Activated CD4-positive, alpha-beta T cell treated with anti-CD3 and anti-CD28 coated beads, Interleukin-2, amount 50 U/mL, for 4 hours (primary cell): ENCODE measurements around the gene CNPPD1.
"Not testable (repeated sequence)": the region's sequence is repeated elsewhere in the genome, so short reads cannot be mapped to it uniquely, and the experiment has no call there.

Experiments used
- DNase-seq, 2 experiments: peaks; one replicate each; pipeline ENCODE4 v3.0.0-alpha.2; 2020

CNPPD1 gene

DNA sequence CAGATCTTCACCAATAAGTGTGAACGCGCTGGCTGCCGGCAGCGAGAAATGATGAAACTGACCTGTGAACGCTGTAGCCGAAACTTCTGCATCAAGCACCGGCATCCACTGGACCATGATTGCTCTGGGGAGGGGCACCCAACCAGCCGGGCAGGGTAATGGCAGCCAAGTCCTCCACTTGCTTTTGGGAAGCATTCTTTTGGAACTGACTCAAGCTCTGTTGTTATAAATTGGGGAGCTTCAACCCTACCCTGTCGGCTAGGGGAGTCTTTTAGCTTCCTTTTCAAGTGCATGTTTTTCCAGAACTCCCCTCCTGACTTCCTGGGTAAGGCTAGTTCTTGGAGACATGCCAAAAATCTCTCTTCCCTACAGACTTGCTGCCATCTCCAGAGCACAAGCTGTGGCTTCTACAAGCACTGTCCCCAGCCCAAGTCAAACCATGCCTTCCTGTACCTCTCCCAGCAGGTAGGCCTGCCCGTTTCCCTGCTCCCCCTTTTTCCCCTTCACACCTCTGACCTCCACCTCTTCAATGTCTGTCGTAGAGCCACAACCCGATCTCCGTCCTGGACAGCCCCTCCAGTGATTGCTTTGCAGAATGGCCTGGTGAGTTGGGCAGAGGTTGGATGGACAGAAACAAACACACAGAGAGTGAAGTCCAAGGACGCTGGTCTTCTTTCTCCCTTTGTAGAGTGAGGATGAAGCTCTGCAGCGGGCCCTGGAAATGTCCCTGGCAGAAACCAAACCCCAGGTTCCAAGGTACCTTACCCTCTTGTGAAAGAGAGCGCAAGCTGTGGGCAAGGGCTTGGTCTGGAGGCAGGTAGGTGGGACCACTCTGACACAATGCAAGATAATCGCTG, 31.4 kb upstream of the CNPPD1 start:
- DNase-seq, result no peak

DNA sequence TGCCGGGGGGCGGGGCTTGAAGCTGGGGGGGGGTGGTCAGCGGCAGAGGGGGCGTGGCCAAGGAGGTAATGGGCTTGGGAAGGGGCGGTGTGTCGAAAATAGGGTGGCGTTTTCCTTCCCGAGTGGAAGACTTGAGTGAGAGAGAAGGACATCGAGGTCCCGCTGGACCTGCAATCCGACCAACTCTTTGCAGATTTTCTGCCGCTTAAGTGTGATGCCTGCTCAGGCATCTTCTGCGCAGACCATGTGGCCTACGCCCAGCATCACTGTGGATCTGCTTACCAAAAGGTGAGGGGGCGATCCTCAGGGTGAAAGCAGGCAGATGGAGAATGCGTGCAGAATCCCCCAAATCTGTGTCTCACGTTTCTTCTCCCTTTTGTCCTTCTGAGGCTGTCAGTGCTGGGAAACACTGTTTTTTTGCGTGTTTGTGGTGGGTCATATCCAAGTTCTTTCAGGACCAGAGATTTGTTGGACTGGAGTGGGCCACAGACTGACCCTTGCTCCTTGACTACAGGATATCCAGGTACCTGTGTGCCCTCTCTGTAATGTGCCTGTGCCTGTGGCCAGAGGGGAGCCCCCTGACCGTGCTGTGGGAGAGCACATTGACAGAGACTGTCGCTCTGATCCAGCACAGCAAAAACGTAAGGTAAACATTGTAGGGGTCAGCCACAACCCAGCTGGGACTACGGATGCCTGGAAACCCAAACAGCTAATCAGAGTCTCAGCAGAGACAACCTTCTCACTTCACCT, 30.6 kb upstream of the CNPPD1 start:
- DNase-seq, result no peak

DNA sequence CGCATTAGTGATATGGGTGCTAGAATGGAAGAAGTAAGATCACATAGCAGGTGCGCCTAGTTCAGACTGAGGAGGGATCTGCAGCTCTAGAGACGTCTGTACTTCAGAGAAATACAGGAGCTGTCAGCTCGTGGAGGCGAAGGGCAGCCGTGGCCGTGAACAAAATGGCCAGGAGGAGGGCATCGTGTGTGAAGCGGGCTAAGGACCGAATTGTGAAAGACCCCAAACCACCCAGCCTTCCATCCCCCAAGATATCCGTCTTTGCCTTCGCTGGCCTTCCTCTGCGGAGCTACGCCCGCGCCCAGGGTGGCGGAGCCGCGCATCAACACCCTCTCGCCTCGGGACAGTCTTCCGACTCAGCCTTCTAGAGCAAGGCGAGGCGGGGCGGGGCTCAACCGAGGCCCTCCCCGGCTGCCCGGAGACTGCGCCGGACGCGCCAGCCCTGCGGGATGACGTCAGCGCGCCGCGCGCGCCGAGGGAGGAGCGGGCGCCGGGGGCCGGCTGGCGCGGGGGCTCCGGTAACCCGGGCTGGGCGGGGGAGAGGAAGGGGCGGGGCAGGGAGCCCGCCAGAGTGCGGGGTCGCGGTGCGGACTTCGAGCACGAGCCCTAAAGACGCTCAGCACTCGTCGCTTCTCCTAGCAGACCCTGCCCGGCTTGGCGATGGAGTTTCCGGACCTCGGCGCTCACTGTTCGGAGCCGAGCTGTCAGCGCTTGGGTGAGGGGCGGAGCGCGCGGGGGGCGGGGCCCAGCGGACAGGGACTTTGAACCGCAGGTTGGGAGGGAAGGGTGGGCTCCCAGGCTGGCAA, 29.8 kb upstream of the CNPPD1 start, which contains the start of gene ZFAND2B:
Gene ZFAND2B (plus strand): TSS at position 455 of the 806 bp plus-strand sequence. CDS start 206 bp downstream, at position 661.
- peak; percentile 89 to 91 for DNase-seq

DNA sequence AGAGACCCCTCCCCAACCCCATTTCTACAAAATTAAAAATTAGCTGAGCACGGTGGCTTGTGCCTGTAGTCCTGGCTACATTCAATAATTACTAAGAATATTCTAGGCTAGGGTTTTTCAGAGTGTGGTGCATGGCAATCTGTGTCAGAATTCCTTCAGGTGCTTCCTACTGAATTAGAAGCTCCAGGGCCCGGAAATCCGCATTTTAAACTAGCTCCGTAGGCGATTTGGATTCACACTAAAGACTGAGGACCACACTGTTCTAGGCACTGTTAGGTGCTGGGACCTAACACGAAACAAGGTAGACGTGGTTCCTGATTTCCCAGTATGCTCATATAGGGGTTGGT, 29.2 kb upstream of the CNPPD1 start:
- DNase-seq, result no peak

DNA sequence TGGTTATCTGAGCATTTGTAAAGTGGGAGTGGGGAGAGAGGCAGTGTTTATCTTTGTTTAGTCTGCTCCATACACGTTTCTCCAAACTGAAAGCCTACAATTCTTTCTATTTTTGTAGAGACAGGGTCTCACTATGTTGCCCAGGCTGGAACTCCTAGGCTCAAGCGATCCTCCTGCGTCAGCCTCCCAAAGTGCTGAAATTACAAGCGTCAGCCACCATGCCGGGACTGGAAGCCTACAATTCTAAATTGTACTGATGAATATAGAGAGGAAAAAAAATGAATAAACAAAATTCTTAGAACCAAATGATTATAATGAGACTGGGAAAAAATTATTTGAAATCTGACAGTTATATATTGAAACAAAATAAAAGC, 28.4 kb upstream of the CNPPD1 start:
- no peak for DNase-seq

DNA sequence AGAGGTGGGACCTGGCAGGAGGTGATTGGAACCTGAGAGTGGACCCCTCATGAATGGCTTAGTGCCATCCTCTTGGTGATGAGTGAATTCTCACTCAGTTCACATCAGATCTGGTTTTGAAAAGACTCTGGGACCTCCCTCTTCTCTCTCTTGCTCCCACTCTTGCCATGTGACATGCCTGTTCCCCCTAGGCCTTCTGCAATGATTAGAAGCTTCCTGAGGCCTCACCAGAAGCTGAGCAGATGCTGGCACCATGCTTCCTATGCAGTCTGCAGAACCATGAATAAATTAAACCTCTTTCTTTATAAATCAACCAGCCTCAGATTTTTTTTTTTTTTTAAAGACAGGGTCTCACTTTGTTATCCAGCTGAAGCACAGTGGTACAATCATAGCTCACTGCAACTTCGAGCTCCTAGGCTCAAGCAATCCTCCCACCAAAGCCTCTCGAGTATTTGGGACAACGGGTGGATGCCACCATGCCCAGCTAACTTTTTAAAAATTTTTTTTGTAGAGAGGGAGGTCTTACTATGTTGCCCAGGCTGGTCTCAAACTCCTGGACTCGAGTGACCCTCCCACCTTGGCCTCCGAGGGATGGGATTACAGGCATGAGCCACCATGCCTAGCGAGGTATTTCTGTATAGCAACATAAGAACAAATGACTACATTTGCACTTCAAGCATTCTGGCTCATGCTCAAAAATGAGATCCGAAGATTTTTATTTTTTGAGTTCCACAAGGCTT, 27.9 kb upstream of the CNPPD1 start:
- DNase-seq, result no peak

DNA sequence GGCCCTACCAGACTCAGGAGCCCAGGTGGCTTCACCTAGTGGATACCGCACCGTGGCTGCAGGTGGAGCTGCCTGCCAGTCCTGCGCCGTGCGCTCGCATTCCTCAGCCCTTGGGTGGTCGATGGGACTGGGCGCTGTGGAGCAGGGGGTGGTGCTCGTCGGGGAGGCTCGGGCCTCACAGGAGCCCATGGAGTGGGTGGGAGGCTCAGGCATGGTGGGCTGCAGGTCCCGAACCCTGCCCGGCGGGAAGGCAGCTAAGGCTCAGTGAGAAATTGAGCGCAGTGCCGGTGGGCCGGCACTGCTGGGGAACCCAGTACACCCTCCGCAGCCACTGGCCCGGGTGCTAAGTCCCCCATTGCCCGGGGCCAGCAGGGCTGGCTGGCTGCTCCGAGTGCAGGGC, 24.6 kb upstream of the CNPPD1 start:
- not testable (repeated sequence) for DNase-seq

DNA sequence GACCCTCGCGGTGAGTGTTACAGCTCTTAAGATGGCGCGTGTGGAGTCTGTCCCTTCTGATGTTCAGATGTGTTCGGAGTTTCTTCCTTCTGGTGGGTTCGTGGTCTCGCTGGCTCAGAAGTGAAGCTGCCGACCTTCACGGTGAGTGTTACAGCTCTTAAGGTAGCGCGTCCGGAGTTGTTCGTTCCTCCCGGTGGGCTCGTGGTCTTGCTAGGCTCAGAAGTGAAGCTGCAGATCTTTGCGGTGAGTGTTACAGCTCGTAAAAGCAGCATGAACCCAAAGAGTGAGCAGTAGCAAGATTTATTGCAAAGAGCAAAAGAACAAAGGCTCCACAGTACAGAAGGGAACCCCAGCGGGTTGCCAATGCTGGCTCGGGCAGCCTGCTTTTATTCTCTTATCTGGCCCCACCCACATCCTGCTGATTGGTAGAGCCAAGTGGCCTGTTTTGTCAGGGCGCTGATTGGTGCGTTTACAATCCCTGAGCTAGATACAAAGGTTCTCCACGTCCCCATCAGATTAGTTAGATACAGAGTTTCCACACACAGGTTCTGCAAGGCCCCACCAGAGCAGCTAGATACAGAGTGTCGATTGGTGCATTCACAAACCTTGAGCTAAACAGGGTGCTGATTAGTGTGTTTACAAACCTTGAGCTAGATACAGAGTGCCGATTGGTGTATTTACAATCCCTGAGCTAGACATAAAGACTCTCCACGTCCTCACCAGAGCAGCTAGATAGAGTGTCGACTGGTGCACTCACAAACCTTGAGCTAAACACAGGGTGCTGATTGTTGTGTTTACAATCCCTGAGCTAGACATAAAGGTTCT, 24.0 kb upstream of the CNPPD1 start:
- not testable (repeated sequence) for DNase-seq

DNA sequence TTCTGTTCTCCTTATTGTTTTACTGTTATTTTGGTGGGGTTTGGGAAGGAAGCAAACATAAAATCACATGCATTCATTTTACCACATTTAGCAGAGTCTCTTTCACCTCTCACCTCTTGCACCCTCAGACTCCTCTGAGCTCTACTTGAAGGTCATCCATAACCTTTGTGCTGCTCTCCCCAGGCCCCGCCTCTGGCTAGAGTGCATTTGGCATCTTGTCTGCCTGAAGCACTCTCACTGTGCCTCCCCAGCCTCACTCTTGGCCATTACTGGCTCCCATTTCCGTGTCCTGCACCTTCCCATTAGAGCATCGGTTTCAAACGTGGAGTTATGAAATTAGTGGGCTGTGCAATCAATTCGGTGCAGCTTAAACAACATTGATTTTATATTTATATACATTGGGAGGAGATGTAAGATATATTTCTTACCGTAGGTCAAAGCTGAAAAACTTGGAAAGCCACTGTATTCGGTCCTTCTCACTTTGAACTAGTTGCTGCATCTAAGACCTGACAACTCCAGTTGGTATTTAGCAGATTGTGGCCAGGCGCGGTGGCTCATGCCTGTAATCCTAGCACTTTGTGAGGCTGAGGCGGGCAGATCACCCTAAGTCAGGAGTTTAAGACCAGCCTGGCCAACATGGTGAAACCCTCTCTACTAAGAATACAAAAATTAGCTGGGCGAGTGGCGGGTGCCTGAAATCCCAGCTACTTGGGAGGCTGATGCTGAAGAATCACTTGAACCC, 22.9 kb upstream of the CNPPD1 start:
- no peak for DNase-seq

DNA sequence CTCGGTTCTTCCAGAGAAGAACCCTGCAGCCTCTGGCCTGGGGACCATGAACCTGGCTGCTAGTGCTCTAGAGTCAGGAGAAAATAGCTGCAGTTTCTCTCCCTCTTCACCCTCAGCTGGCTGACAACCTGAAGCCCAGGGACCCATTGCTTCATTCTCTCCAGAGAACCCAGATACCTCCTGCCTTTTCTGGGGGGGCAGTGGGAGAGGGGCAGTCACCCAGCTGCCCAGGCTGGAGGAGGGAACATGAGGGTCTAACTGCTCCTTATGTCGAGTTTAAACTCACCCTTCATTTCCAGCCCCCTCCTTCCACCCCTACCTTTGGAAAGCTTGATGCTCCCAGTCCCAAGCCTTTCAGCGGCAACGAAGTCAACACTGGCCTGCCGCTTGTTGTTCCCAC, 22.2 kb upstream of the CNPPD1 start:
- no peak for DNase-seq

DNA sequence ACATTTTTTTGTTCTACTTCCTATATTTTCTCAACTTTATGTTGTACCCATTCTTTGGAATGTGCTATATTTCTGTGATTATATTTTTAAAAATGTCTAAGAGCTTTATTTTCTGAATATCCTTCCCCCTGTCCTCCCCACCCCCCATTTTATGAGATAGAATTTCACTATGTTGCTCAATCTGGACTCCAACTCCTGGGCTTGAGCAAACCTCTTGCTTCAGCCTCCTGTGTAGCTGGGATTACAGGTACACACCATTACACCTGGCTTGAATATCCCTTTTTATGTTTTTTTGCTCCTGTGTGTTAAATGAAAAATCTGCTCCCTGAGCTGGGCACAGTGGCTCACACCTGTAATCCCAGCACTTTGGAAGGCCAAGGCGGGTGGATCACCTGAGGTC, 20.7 kb upstream of the CNPPD1 start:
- DNase-seq, result no peak

DNA sequence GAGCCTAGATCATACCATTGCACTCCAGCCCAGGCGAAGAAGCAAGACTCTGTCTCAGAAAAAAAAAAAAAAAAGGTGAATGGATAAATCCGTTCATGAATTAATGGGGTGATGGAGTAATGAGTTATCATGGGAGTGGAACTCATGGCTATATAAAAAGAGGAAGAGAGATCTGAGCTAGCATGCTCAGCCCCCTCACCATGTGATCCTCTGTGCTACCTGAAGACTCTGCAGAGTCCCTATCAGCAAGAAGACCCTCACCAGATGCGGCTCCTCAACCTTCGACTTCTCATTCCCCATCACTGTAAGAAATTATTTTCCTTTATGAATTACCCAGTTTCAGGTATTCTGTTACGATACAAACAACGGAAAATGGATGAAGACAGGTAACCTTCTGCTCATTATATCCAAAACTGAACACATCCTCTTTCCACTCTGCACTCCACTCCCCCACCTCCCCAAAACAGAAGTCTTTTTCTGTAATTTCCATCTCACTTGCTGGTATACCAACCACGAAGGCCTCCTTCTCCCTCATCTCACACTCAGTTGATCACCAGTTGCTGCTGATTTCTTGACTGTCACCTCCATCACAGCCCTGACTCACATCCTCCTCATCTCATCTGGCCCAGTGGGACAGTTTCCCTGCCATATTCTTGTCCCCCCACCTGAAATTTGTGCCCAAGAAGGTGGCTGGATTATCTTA, 10.2 kb upstream of the CNPPD1 start:
- no peak for DNase-seq

DNA sequence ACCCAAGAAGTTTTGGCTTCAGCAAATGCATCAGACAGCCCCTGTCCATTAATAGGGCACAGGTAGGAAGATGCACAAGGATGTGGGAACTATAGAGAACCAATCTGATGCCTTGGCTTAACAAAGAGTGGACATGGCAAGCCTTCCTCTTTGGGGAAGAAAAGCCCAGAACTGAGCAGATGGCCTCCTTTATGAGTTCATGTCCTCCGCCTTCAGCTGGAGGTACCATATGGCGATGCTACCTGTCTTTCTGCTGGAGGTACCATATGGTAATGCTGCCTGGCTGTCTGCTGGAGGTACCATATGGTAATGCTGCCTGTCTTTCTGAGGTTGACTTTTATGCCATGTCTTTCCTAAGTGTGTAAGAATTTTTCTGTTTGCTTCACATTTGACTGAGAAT, 7.4 kb upstream of the CNPPD1 start:
- DNase-seq, result no peak

DNA sequence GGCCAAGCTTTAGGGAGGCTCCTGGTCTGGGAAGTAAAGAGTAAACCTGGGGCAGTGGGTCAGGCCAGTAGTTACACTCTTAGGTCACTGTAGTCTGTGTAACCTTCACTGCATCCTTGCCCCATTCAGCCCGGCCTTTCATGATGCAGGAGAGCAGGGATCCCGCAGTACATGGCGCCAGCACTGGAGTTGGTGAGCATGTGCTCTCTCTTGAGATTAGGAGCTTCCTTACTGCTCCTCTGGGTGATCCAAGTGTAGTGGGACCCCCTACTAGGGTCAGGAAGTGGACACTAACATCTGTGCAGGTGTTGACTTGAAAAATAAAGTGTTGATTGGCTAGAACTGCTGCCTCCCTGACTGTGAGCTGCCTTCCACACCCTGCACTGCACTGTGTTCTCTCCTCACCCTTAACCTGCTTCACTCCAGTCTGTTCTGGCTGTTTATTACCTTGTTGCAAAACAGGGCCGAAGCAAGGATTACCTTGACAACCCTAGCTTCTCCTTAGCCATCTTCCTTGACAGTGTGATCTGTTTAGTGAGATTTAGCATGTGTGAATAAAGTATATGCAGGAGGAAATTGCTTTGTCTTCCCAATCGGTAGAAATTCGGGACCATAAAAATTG, 6.5 kb upstream of the CNPPD1 start:
- no peak for DNase-seq

DNA sequence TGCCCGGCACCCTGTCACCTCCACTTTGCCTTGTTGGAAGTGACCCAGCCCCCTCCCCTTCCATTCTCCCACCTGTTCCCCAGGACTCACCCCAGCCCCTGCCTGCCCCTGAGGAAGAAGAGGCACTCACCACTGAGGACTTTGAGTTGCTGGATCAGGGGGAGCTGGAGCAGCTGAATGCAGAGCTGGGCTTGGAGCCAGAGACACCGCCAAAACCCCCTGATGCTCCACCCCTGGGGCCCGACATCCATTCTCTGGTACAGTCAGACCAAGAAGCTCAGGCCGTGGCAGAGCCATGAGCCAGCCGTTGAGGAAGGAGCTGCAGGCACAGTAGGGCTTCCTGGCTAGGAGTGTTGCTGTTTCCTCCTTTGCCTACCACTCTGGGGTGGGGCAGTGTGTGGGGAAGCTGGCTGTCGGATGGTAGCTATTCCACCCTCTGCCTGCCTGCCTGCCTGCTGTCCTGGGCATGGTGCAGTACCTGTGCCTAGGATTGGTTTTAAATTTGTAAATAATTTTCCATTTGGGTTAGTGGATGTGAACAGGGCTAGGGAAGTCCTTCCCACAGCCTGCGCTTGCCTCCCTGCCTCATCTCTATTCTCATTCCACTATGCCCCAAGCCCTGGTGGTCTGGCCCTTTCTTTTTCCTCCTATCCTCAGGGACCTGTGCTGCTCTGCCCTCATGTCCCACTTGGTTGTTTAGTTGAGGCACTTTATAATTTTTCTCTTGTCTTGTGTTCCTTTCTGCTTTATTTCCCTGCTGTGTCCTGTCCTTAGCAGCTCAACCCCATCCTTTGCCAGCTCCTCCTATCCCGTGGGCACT, 5.8 kb upstream of the CNPPD1 start:
- no peak for DNase-seq

DNA sequence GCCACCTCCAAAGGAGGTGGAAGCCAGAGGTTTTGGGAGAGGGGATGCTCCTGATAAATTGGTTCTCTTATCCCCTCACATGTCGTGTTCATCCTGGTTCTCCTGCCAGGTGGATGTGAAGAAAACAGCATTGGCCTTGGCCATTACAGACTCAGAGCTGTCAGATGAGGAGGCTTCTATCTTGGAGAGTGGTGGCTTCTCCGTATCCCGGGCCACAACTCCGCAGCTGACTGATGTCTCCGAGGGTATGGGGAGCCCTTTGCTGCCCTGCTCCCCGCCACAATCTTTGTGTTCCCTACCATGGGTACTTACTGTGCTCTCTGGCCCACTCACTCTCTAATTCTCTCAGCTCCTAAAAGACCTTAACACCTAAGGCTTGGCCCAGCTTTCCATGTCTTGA, 4.8 kb upstream of the CNPPD1 start:
- no peak for DNase-seq

DNA sequence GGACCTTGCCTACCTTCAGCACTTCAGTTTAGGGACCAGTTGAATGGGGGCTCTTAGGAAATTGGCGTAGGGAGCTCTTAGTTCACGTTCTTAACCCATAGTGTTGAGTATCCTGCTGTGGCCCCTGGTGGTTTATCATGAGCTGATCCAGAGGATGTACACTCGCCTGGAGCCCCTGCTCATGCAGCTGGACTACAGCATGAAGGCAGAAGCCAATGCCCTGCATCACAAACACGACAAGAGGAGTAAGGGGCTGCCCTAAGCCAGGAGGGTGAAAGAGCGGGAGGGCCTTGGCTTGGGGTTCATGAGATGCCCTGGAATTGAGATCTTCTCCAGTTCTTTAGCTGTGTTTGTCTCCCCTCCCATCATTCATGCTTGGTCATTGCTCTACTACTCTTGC, 4.2 kb upstream of the CNPPD1 start:
- DNase-seq, result no peak

DNA sequence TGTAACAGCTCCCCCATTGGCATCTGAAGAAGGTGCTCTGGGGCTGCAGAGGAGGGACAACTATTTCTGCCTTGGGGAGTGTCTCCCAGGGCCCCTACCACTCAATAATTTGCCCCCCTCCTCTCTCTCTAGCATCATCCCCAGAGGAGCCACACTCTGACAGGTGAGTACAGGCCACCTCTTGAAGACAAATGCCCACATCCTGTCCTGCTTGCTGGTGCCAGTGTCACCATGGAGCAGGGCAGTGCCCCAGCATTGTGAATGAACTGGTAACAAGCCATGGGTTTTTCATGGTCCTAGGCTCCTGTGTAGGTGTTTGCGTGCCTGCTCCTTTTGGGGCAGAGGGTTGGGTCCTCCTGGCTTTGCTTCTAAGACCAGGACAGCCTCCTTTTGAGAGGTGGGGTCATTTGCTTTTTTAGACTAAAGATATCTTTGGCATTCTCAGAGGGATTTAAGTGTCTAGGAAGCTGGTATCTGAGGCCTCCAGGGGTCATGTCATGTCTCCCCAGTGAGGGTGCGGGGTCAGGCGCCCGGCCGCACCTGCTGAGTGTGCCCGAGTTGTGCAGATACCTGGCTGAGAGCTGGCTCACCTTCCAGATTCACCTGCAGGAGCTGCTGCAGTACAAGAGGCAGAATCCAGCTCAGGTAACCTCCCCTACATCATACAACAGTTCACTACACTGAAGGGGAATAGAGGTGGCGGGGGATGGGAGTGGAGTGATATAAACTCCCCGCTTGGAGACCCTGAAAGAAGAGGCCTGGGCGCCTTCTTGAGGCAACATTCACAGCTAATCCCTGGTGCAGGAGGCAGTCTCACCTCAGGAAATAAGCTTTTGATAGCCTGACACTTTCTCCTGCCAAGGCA, 3.1 kb upstream of the CNPPD1 start:
- DNase-seq, result no peak
